Lower leg skin (tissue), 3 donors: ENCODE results near the gene DPYSL5.

Experiments
- CTCF ChIP-seq, 3 donors: fragments of 450-650 bp; IDR thresholded peaks; one replicate each; pipeline ENCODE4 v1.5.1; 2016; ENCODE audit warnings: antibody characterized with exemption in 3 of 3, mild to moderate bottlenecking in 3 of 3, moderate library complexity in 2 of 3
- POLR2A ChIP-seq, 2 donors: fragments of 450-650 bp; IDR thresholded peaks; one replicate each; pipeline ENCODE4 v1.6.1; 2016 to 2017; ENCODE audit warnings: antibody characterized with exemption in 2 of 2, mild to moderate bottlenecking in 1 of 2, moderate library complexity in 1 of 2

- no peak for TF ChIP-seq POLR2A (IDR thresholded peaks at IDR 0.05)
- TF ChIP-seq CTCF (IDR thresholded peaks at IDR 0.05), result no peak
These were observed 25.1 kb upstream of the DPYSL5 start for GRCh38 chr2:26822877-26823276.
